ENCODE measurements around the gene APOB. TPM values are rescaled to one million over a fixed set of nuclear protein-coding genes. Genes with fewer than 3 reads are reported as not detected.

The APOB gene
- total RNA-seq, 1 donor = under 0.01 TPM

GRCh38 chr2:21038403-21039073 lies 5.3 kb downstream of the APOB start:
- Histone ChIP-seq H2AFZ (ENCODE audit: low read length) (no peak overlapping the region), H3K9me3 (ENCODE audit: low read depth, low read length) (no peaks in the 10 kb centered on the region), H3K27me3 (ENCODE audit: insufficient read depth, low read length) (peaks cover 6% of the 10 kb centered on the region), H3K36me3 (ENCODE audit: insufficient read depth, low read length) (no peaks in the 10 kb centered on the region), H3K79me2 (ENCODE audit: insufficient read depth, low read length) (no peaks in the 10 kb centered on the region), H3K4me2 (ENCODE audit: insufficient read depth, low read length) (no peak overlapping the region), H4K20me1 (ENCODE audit: insufficient read depth, low read length) (no peaks in the 10 kb centered on the region), H3K4me1 (ENCODE audit: insufficient read depth, low read length) (no peaks in the 10 kb centered on the region), H3K27ac (ENCODE audit: low read depth, low read length) (no peak overlapping the region), H3K4me3 (ENCODE audit: insufficient read depth, low read length) (no peak overlapping the region)
- peak; percentile 76 for DNase-seq (ENCODE audit: insufficient read length, low spot score, missing footprints)
- no peak for TF ChIP-seq CTCF (IDR thresholded peaks at IDR 0.05; ENCODE audit: extremely low read depth, low read depth, low read length)

GRCh38 chr2:21037671-21038108 lies 6.2 kb downstream of the APOB start:
- TF ChIP-seq CTCF (IDR thresholded peaks at IDR 0.05; ENCODE audit: extremely low read depth, low read depth, low read length) = no peak
- Histone ChIP-seq H3K36me3 (ENCODE audit: insufficient read depth, low read length) (no peaks in the 10 kb centered on the region), H3K9me3 (ENCODE audit: low read depth, low read length) (no peaks in the 10 kb centered on the region), H3K4me2 (ENCODE audit: insufficient read depth, low read length) (no peak overlapping the region), H4K20me1 (ENCODE audit: insufficient read depth, low read length) (no peaks in the 10 kb centered on the region), H3K4me3 (ENCODE audit: insufficient read depth, low read length) (no peak overlapping the region), H3K79me2 (ENCODE audit: insufficient read depth, low read length) (no peaks in the 10 kb centered on the region), H3K4me1 (ENCODE audit: insufficient read depth, low read length) (no peaks in the 10 kb centered on the region), H3K27me3 (ENCODE audit: insufficient read depth, low read length) (no peaks in the 10 kb centered on the region), H3K27ac (ENCODE audit: low read depth, low read length) (no peak overlapping the region), H2AFZ (ENCODE audit: low read length) (no peak overlapping the region)
- DNase-seq (ENCODE audit: insufficient read length, low spot score, missing footprints) = no peak

GRCh38 chr2:21036708-21037670 lies 6.9 kb downstream of the APOB start:
- H3K4me1 ChIP-seq (ENCODE audit: insufficient read depth, low read length) = no peaks in the 10 kb centered on the region
- no peak overlapping the region for H3K27ac ChIP-seq (ENCODE audit: low read depth, low read length)
- H3K4me3 ChIP-seq (ENCODE audit: insufficient read depth, low read length) = no peak overlapping the region
- H3K79me2 ChIP-seq (ENCODE audit: insufficient read depth, low read length) = no peaks in the 10 kb centered on the region
- DNase-seq (ENCODE audit: insufficient read length, low spot score, missing footprints) = no peak
- H3K9me3 ChIP-seq (ENCODE audit: low read depth, low read length) = no peaks in the 10 kb centered on the region
- H3K27me3 ChIP-seq (ENCODE audit: insufficient read depth, low read length) = no peaks in the 10 kb centered on the region
- H2AFZ ChIP-seq (ENCODE audit: low read length) = no peak overlapping the region
- no peaks in the 10 kb centered on the region for H3K36me3 ChIP-seq (ENCODE audit: insufficient read depth, low read length)
- no peaks in the 10 kb centered on the region for H4K20me1 ChIP-seq (ENCODE audit: insufficient read depth, low read length)
- no peak for TF ChIP-seq CTCF (IDR thresholded peaks at IDR 0.05; ENCODE audit: extremely low read depth, low read depth, low read length)
- H3K4me2 ChIP-seq (ENCODE audit: insufficient read depth, low read length) = no peak overlapping the region

Data from osteoblast (primary cell).